Measurements from ENCODE around the gene TMEM150B.
"Not testable (repeated sequence)": the region's sequence is repeated elsewhere in the genome, so short reads cannot be mapped to it uniquely, and the experiment has no call there.

The TMEM150B gene

GRCh38 chr19:55339105-55339888 is 14.2 kb upstream of the TMEM150B start, which contains the start of gene KMT5C:
KMT5C (plus strand) TSS chr19:55339876; CDS start chr19:55341937, 2,061 bp downstream.
- DNase-seq (ENCODE audit: low read depth in 2 of 2) = peak; percentile 100

GRCh38 chr19:55336101-55336500 is 11.0 kb upstream of the TMEM150B start:
- DNase-seq (ENCODE audit: low read depth in 2 of 2) = no peak

GRCh38 chr19:55333870-55334269 is 8.7 kb upstream of the TMEM150B start:
- no peak for DNase-seq (ENCODE audit: low read depth in 2 of 2)

GRCh38 chr19:55329791-55330190 is 4.7 kb upstream of the TMEM150B start:
- DNase-seq (ENCODE audit: low read depth in 2 of 2) = not testable (repeated sequence)

- DNase-seq (ENCODE audit: low read depth in 2 of 2) = not testable (repeated sequence)
These were observed 3.7 kb upstream of the TMEM150B start for GRCh38 chr19:55328774-55329318.

- no peak for DNase-seq (ENCODE audit: low read depth in 2 of 2)
These were observed 479 bp downstream of the TMEM150B start for GRCh38 chr19:55324662-55325061.

- no peak for DNase-seq (ENCODE audit: low read depth in 2 of 2)
These were observed 2.8 kb downstream of the TMEM150B start for GRCh38 chr19:55322204-55322885.

GRCh38 chr19:55321466-55322137 is 3.5 kb downstream of the TMEM150B start:
- DNase-seq (ENCODE audit: low read depth in 2 of 2) = no peak

- DNase-seq (ENCODE audit: low read depth in 2 of 2) = no peak
These were observed 4.2 kb downstream of the TMEM150B start for GRCh38 chr19:55320844-55321419.

- no peak for DNase-seq (ENCODE audit: low read depth in 2 of 2)
These were observed 5.4 kb downstream of the TMEM150B start for GRCh38 chr19:55319785-55320184.

GRCh38 chr19:55316646-55317045 is 8.5 kb downstream of the TMEM150B start:
- DNase-seq (ENCODE audit: low read depth in 2 of 2) = no peak

GRCh38 chr19:55315956-55316525 is 9.1 kb downstream of the TMEM150B start:
- no peak for DNase-seq (ENCODE audit: low read depth in 2 of 2)

- no peak for DNase-seq (ENCODE audit: low read depth in 2 of 2)
These were observed 10.7 kb downstream of the TMEM150B start for GRCh38 chr19:55314396-55314795.

- no peak for DNase-seq (ENCODE audit: low read depth in 2 of 2)
These were observed 12.3 kb downstream of the TMEM150B start for GRCh38 chr19:55312621-55313512.

- DNase-seq (ENCODE audit: low read depth in 2 of 2) = no peak
These were observed 13.3 kb downstream of the TMEM150B start for GRCh38 chr19:55311797-55312196.

- no peak for DNase-seq (ENCODE audit: low read depth in 2 of 2)
These were observed 13.7 kb downstream of the TMEM150B start for GRCh38 chr19:55311397-55311796.

- DNase-seq (ENCODE audit: low read depth in 2 of 2) = no peak
These were observed 14.6 kb downstream of the TMEM150B start for GRCh38 chr19:55310498-55310897.

- DNase-seq (ENCODE audit: low read depth in 2 of 2) = no peak
These were observed 15.7 kb downstream of the TMEM150B start for GRCh38 chr19:55309448-55309847.

- no peak for DNase-seq (ENCODE audit: low read depth in 2 of 2)
These were observed 16.9 kb downstream of the TMEM150B start for GRCh38 chr19:55308281-55308680.

- DNase-seq (ENCODE audit: low read depth in 2 of 2) = no peak
These were observed 18.4 kb downstream of the TMEM150B start for GRCh38 chr19:55306712-55307111.
